Measurements from ENCODE around the gene PLA2G12B. TPM values are rescaled to one million over a fixed set of nuclear protein-coding genes. Genes with fewer than 3 reads are reported as not detected.
"Not testable (repeated sequence)": the region's sequence is repeated elsewhere in the genome, so short reads cannot be mapped to it uniquely, and the experiment has no call there.

The PLA2G12B gene
- 0.05 TPM in 1 of 2 replicates, not detected in the other for total RNA-seq

GRCh38 chr10:72954596-72955554 lies at the start of gene PLA2G12B:
TSS of gene PLA2G12B (minus strand) at chr10:72954806. CDS start at chr10:72954685, 121 bp downstream.
- peak; percentile 17 for DNase-seq (ENCODE audit: low read depth)

GRCh38 chr10:73003822-73004221 lies 49.2 kb upstream of the PLA2G12B start:
- DNase-seq (ENCODE audit: low read depth) = no peak

- no peak for DNase-seq (ENCODE audit: low read depth)
These were observed 46.4 kb upstream of the PLA2G12B start for GRCh38 chr10:73000973-73001372.

GRCh38 chr10:72997099-72997498 lies 42.5 kb upstream of the PLA2G12B start:
- DNase-seq (ENCODE audit: low read depth) = no peak

GRCh38 chr10:72995459-72995858 lies 40.9 kb upstream of the PLA2G12B start:
- not testable (repeated sequence) for DNase-seq (ENCODE audit: low read depth)

- not testable (repeated sequence) for DNase-seq (ENCODE audit: low read depth)
These were observed 35.2 kb upstream of the PLA2G12B start for GRCh38 chr10:72989771-72990170.

GRCh38 chr10:72984618-72985017 lies 30.0 kb upstream of the PLA2G12B start:
- DNase-seq (ENCODE audit: low read depth) = not testable (repeated sequence)

- peak; percentile 21 for DNase-seq (ENCODE audit: low read depth)
These were observed 27.4 kb upstream of the PLA2G12B start for GRCh38 chr10:72981882-72982529.

GRCh38 chr10:72981028-72981881 lies 26.6 kb upstream of the PLA2G12B start:
- DNase-seq (ENCODE audit: low read depth) = no peak

- DNase-seq (ENCODE audit: low read depth) = no peak
These were observed 25.7 kb upstream of the PLA2G12B start for GRCh38 chr10:72980348-72980747.

GRCh38 chr10:72979709-72980108 lies 25.1 kb upstream of the PLA2G12B start:
- no peak for DNase-seq (ENCODE audit: low read depth)

GRCh38 chr10:72976886-72977285 lies 22.3 kb upstream of the PLA2G12B start:
- DNase-seq (ENCODE audit: low read depth) = no peak

GRCh38 chr10:72956001-72956400 lies 1.4 kb upstream of the PLA2G12B start:
- no peak for DNase-seq (ENCODE audit: low read depth)

GRCh38 chr10:72954230-72954595 lies 393 bp downstream of the PLA2G12B start:
- DNase-seq (ENCODE audit: low read depth) = no peak

GRCh38 chr10:72953687-72954086 lies 919 bp downstream of the PLA2G12B start:
- no peak for DNase-seq (ENCODE audit: low read depth)

GRCh38 chr10:72952642-72953158 lies 1.9 kb downstream of the PLA2G12B start:
- no peak for DNase-seq (ENCODE audit: low read depth)

GRCh38 chr10:72952189-72952588 lies 2.4 kb downstream of the PLA2G12B start:
- DNase-seq (ENCODE audit: low read depth) = no peak

- DNase-seq (ENCODE audit: low read depth) = no peak
These were observed 2.8 kb downstream of the PLA2G12B start for GRCh38 chr10:72951760-72952159.

- DNase-seq (ENCODE audit: low read depth) = no peak
These were observed 5.8 kb downstream of the PLA2G12B start for GRCh38 chr10:72948762-72949161.

GRCh38 chr10:72946963-72947362 lies 7.6 kb downstream of the PLA2G12B start:
- DNase-seq (ENCODE audit: low read depth) = no peak

- DNase-seq (ENCODE audit: low read depth) = no peak
These were observed 10.9 kb downstream of the PLA2G12B start for GRCh38 chr10:72943498-72944234.

Data from renal cortical epithelial cell (primary cell).